Fibroblast of skin of left quadriceps (primary cell): ENCODE results near the gene AUTS2.

Source experiments
- DNase-seq, 2 experiments: peaks; one replicate each; pipeline ENCODE4 v3.0.0-alpha.2; 2013; ENCODE audit warnings: low read depth in 2 of 2

AUTS2 gene

DNA sequence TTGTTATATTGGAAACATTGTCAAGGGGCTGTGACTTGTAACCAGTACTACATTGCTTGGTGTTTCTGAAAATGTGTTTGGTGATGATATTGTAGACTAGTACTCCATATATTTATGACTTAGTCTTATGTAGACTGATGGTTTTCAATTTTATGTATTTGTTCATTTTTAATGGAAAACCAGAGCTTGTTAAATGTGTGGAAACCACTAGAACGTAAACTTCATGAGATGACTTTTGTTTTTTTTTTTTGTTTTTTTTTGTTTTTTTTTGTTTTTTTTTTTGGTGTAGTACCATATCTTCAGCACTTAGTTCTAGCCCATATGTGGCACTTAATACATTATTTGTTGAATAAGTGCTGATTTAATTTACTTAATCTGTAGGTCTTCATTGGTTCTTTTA is 518.6 kb downstream of the AUTS2 start:
- no peak for DNase-seq

DNA sequence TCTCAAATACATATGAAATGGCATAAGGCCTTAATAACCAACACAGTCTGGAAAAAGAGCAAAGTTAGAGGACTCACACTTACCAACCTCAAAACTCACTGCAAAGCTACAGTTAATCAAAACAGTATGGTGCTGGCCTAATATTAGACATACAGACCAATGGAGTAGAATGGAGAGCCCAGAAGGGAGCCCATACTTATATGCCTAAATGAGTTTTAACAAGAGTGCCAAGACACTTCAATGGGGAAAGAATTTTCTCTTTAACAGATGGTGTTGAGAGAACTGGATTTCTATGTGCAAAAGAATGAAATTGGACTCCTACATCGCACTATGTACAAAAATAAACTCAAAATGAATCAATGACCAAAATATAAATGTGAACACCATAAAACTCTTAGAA is 522.6 kb downstream of the AUTS2 start:
- DNase-seq, result no peak

DNA sequence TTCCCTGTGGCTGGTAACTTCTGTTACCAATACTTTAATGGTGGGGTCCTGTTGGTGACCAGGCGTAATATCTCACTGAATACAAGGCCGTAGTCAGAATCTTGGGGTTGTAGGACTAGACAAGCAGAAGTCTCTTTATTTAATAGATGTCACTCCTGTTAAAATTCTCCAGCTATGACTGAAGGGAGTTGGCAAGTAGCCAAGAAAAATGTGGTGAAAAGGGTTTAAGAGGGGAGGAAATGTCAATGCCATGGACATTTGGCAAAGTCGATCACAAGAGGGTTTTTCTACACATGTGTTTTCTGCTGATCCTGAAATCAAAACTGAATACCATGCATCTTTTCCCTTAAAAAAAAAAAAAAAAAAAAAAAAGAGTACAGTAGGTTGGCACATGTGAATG is 533.5 kb downstream of the AUTS2 start:
- no peak for DNase-seq

DNA sequence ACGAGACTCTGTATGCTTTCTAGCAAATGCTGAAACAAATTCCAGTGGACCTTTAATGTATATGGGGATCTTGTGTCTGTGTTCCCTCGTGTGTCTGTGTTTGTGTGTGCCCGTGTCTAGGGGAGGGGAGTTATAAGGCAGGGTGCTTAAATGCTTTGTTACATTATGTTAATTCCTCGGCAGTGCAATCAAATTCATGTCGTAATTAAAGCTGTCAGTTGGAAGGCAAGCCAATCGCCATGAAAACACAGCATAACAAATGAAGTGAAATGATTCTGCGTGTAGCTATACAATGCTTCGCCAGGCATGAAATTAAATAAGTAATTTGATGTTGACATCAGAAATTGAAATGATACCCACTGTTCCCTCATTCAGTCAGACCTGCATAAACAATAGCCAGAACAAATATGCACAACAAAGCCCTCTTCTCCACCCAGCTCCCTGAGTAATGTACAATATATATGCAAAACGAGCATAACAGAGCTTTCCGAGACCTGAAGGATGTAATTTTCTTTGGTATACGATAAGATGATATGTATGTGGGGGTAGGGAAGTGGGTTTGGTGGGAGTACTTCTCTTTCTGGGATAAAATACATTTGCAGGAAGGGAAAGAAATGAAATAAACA is 534.1 kb downstream of the AUTS2 start:
- DNase-seq, result no peak

DNA sequence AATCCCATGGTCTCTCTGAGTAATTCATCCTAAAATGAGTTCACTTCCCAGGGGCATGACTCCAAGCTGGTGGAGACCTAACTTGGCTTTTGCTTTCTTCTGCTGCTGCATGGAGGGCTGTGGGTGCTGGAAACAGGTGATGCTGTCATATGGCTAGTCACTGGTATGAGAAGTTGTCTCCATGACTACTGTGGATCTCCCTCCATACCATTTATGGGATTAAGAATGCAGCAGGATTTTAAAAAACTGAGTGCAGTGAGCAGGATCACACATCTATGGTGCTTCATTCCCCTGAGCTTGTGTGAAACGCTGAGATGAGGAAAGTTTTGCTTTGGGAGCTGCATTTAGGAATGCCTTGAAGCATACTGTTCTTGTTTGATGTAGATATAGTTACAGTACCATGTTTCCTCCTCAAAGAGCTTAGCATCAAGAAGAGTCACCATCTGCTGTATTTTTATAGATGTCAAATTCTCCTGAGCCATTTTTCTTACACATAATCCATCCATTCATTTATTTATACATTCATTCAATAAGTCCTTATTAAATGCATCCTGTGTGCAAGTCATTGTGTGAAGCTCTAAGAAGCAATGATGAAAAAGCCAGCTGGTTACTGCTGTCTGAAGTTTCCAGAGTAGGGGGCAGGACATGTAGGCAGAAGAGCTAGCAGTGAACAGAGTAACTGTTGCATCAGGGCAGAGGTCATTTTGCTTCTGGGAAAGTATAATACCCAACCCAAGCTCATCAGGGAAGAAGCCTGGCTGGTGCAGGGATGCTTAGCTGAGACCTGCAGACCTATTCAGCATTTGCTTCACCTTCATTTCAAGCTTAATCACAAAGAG is 534.8 kb downstream of the AUTS2 start:
- DNase-seq, result no peak

DNA sequence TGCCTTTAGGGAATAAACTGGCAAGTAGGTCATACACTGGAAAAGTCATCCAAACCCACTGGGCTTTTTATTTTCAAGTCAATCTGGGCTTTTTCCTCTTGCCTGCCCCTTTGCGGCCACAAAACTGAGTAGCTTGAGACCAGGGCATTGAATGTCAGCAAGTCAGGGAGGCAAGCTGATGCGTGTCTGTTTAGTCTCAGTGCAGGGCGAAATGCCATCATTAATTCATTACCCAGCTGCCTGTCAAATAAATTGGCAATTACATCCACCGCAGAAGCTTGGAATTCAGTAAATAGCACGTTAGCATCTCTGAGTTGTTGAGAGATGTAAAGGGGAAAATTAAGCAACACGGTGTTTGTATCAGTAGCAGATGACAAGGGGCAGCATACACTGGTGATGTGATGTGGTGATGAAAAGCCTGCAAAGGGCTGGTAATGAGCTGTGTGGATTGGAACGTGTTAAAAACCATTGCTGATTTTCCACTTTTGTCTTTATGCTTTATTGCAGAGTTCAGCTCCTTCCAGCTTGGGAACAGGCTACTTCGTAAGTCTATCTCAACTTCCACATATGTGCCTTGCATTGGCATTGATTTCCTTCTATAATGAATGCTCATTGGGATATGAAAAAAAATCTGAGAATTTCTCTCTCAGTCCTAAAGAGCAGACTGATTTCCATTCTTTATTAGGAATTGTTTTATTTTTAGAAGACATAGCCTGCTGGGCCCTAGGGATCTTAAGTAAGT is 535.9 kb downstream of the AUTS2 start:
- peak; percentile 90 to 91 for DNase-seq

DNA sequence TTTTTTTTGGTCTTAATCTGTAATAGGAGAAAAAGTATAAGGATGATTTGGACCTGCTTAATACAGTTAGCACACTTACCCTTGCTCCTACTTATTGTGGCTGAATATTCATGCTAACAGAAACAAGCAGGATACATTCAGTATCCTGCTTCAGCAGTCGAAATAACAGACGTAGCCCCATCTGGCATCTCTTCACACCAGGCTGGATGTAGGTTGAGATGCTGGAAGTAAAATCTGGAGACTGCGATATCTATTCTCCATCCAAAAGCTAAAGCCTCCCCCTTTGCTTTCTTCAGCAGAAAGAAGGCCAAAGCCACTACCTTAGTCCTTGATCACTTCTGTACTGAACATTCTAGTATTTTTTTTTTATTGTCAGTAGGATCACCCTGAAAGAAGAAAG is 537.4 kb downstream of the AUTS2 start:
- no peak for DNase-seq

DNA sequence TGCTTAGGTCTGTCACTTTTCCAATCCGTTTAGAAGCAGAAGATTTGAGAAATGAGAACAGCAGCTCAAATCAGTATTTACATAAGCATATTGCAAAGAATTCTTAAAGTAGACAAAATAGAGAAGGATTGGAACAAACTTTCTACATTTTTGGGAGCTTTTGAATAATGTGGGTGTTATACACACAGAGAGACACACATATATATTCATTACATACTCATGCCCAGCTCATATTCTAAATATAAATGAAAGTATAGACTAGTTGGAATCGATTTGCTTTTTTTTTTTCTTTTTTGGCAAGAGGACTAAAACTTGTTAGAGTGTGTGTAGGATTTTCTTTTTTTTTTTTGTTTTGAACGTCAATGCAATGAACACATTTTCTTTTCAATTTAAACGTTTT is 538.9 kb downstream of the AUTS2 start:
- no peak for DNase-seq

DNA sequence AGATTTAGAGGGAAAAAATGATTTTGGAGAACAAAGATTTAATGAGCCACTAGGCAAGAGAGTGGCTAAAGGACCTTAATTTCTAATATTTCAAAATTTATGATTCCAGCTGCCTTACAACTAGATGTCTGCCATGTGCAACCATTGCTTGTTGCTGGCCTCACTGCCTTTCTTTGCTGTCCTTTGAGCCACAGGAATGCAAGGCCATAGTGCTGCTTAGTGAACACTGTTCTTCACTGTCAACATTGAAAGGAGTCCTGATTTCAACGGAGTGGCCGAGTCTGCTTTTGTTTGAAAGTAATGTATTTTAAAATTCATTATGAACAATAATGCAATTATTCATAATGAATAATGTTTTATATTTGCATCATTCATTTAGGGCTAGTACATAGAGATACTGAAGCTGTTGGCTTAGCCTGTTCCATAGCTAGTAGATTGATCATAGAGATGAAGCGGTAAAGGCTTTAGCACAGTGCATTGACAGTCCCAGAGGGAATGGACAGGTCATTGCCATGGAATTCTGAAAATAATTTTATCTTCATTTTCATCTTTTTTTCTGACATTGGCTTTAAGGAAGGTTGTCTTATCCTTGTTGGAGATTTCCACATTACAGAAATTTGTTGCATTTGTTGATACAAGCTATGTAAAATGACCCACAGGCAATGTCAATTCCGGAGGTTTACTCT is 544.1 kb downstream of the AUTS2 start:
- DNase-seq, result no peak

DNA sequence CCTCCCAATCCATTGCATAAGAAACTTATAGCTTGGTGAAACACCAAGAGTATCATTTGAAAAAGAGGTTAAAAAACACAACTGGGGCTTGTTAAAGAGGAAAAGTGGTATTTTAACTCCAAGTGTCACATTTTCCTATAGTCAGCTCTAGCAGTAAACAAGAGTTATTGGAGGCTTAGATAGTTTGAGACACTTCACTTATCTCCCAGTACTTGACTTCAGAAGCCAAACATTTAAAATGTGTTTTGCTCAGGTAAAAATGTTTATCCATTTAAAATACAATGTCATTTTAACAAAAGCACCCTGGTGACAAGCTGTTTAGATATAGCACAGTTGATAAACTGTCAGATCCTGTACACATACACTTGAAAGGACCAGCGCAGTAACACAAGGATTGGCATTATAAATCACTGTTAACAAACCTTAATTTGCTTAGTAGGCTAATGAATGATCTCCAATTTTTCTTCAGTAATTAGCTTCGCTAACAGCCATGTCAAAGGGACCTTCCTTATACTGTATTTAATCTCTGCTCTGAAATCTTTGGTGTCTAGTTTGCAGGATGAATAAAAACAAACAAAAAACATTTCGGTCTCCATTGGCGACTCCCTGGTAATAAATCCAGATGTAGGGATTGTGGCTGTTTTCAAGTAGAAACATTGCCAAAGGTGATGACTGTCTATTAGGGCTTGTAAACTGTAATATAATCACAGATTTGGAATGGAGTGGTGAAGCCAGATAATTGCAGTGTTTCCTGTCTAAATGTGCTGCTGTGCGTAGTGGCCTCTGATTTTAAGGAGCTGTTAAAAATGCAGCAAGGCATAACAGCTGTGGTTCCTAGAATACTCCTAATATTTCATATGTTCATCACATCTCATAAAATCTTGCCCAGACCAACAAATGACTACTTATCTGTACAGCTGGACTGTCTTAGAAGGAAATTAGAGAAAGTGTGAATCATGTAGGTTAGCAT is 545.1 kb downstream of the AUTS2 start:
- peak; percentile 88 to 89 for DNase-seq

DNA sequence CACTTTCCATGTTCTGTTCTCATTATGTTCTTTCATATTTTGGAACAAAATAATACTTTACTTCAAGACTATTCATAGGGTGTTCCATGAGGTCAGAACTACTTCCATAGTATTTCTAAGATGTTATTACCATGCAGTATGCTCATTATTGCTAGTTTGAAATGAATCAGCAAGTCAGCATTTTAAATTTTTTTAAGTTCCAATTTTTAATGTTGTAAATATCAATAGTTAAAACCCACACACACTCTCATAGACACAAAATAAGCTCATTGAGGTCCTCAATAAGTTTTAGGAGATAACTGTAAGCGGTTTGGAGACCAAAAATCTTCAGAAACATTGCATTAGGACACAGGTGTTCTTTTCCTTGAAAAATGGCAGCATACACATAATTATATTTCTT is 550.7 kb downstream of the AUTS2 start:
- DNase-seq, result no peak

DNA sequence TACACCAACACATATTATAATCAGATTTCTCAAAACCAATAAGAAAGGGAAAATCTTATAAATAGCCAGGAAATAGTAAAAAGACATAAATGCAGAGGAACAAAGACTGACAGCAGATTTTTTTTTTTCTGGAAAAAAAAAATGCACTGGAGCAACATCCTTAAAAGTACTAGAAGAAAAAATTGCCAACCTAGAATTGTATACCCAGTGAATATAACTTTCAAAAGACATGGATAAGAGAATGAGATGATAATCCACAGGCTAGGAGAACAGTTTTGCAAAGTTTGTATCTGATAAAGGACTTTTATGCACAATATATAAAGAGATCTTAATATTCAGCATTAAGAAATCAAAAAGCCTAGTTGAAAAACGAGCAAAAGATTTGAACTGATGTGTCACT is 554.0 kb downstream of the AUTS2 start:
- no peak for DNase-seq

DNA sequence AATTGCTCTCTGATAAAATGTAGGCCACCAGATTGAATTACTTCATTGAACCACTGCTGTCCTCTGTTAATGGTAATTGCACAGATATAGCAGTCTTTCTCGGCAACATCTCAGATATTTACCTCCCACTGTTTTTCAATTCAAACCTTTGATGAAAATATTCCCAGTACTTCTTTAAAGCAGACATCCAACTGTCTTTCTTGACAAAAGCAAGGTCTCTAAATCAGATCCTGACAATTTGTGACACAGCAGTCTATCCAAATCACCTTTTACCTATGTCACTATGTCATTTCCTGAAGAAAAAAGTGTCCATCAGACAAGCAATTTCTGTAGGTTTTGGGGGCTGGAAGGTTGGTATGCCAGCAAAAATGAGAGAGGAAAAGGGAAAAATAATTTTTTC is 555.7 kb downstream of the AUTS2 start:
- DNase-seq, result no peak

DNA sequence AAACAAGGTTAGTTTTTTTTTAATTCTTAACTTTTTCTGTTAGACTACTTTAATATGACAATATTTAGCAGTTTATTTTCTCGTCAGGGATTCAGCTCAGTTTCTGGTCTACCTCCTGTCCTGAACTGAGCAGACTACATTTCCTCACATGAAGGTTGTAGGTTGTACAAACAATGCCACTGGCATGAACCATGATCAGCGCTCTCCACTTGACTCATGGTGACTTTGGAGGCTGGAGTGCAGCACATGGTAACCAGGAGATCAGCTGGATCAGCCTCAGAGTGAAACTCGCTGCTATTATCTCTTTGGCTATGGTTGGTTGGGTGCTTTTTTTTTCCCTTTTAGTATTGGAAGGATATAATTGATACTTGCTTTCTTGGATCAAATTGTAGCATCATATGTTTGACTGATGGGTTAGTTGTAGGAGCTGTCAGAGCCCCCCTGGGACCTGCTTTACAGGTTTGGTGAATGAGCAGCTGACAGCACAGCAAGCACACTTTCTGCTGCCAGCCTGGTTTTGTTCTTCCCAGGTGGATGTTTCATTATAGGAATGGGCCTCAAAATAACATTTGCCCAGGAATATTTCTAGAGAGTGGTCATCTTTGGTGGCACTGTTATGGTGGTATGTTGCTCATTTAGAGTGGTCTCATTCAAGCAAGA is 556.4 kb downstream of the AUTS2 start:
- no peak for DNase-seq

DNA sequence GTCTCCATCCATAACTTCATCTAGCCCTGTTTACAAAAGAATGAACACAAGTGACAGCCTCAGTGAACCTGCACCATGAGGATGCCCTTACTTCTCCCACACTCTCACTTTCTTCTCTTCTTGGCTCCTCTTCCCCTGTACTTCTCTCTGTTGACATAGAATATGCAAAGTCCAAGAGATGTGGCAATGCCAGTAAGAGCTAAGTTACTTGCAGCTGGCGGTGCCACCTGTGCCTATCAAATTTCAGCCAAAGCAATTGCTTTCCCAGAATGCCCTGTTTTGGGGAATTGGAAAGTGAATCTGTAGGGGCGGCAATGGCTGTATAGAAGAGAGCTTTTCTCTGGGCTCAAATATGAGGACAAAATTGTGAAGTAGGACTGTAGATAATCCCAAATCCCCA is 557.8 kb downstream of the AUTS2 start:
- DNase-seq, result no peak

DNA sequence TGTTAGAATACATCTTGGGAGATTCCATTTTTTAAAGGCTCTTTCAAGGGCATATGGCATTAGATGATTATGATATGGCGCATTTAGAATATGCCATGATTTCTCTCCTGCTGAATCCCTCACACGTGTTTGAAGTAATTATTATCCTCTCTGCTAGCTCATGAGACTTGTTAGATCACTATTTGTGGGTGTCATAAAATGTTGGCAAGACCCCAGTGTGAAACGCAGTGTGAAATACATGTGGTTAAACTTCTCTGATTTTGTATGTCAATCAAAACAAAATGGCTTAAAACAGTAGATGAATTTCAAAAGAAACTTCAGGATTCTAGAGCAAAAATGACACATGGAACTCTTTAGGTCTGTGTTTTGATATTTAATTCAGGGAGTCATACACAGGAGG is 560.8 kb downstream of the AUTS2 start:
- DNase-seq, result no peak

DNA sequence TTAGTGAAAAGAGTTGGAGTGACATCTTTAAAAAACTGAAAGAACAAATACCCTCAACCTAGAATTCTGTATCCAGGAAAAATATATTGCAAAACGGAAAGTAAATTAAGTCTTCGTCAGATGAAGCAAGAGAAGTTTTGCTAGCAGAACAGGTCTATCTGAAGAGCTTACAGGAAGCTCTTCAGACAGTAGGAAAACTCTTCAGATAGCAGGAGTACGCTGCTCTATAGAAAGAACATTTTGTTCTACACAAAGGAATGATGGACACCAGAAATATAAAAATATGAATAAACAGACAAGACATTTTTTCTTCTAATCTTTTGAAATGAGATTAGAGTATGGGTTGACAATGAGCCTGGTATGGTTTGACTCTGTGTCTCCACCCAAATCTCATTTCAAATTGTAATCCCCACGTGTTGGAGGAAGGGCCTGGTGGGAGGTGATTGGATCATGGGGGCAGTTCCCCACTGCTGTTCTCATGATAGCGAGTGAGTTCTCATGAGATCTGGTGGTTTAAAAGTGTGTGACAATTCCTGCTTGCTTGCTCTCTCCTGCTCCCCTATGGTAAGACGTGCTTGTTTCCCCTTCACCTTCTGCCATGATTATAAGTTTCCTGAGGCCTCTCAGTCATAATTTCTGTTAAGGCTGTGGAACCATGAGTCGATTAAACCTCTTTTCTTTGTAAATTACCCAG is 567.3 kb downstream of the AUTS2 start:
- no peak for DNase-seq

DNA sequence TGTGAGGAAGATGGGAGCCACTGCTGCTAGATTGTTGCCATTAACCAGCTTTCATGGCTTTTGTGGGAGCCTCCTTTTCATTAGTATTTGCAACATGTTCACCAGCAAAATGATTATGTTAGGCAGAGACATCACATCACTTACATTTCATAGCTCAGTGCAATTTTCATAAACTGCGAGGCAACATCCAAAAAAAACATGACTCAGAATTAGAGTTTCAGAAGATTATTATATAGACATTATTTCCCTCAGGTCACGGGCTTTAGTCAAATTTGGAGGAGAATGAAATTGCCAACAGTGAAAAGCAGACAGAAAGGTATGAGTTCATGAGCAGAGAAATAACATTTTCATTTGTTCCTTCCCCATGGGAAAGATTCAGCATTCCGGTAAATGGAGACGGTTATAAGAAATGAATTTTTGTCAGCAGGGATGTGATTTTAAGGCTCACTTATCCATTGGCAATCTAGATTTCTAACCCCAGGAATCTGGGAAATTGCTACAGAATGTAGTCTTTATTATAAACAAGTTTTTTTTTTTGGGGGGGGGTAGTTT is 573.2 kb downstream of the AUTS2 start:
- DNase-seq, result no peak

DNA sequence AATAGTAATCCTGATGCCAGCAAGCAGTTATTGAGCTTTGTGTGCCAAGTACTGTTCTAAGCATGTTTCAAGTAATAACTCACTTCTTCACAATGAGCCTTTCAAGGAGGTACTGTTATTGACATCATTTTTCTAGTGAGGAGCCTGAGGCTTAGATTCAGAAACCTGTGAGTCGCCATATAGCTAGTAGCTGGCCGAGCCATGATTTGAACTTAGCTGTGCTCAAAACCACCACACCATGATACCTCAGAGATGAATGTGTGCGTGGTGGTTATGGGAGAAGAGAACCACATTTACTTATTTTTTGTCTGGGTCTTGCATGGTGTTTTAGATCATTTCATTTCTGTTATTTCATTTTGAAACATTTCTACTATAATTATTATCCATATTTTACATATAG is 578.9 kb downstream of the AUTS2 start:
- DNase-seq, result peak; percentile 37 to 46

DNA sequence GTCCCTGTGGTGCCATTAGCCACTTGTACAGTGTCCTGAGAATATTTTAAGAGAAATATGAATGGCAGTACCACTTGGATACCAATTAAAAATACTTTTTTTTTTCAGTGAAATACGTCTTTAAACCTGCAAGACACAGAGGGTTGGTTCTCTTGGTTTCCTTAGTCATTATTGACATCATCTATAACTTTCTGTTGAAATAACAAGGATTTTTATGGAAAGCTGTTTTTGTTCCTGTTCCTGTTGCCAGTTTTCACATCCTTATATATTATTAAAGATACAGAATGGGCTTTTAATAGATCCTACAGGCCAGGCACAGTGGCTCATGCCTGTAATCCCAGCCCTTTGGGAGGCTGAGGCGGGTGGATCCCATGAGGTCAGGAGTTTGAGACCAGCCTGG is 579.9 kb downstream of the AUTS2 start:
- no peak for DNase-seq
